GM21786 (cell line): ENCODE measurements around the gene IQSEC1.

ENCODE experiments used
- ATAC-seq: cut with Tn5 transposase; IDR thresholded peaks from one replicate; pipeline ENCODE4 v1.9.1; 2021; ENCODE audit not compliant: unreplicated experiment

IQSEC1 gene

DNA sequence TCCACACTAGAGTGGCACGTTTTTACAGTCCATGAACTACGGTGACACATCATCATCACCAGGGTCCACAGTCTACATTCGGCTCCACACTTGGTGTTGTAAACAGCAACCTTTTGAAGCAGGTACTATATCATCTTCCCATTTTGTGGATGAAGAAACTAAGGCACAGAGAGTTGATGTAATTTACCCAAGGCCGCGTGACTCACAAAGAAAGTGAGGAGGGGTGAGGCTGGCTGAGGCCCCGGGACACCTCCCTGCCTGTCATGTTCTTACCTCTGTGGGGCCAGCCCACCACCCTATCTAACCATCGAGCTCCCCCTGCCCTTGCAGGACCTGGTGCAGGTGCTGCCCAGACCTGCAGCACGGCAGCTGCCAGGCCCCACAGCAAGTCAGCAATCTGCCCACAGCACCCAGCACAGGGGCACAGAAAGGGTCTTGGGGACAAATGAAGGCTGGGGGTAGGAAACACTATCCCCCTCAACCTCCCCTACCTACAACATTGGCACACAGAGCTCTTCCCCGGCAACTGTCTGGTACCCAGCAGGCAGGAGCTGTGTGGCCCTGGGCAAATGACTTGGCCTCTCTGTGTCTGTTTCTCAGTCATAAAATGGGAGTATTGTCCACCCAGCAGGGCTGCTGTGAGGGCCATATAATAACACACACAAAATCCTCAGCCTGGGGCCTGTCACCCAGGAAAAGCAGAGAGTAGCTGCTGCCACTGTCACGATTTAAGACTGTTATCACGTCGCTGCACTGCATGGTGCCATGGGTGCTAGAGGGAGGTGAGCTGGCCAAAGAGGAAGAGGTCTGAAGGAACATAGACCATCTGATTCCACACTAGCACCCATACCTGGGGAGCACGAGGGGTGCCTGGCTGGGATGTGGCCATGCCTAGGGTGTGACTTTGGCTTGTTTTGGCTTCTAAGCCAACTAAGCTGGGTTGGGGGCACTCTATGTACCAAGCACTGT lies 115.1 kb downstream of the IQSEC1 start:
- ATAC-seq, result no peak

- no peak for ATAC-seq
These were observed 115.9 kb downstream of the IQSEC1 start for GRCh38 chr3:12957339-12957738.

DNA sequence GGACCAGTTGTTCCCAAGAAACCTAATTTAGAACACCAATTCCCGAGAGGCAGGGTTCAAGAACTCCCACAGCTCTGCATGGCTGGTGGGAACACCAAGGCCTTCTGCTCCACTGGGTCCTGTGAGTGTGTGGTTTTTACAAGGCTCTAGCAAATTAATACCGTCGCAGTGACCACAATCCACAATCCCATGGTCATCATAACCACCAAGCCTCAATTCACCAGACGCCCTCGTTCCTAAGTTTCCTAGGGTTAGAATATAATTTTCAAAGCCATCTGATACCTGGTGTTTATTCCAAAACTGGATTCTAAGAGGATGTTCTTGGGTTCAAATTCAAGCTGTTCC lies 116.9 kb downstream of the IQSEC1 start:
- no peak for ATAC-seq

- ATAC-seq, result no peak
These were observed 117.4 kb downstream of the IQSEC1 start for GRCh38 chr3:12955651-12956315.

DNA sequence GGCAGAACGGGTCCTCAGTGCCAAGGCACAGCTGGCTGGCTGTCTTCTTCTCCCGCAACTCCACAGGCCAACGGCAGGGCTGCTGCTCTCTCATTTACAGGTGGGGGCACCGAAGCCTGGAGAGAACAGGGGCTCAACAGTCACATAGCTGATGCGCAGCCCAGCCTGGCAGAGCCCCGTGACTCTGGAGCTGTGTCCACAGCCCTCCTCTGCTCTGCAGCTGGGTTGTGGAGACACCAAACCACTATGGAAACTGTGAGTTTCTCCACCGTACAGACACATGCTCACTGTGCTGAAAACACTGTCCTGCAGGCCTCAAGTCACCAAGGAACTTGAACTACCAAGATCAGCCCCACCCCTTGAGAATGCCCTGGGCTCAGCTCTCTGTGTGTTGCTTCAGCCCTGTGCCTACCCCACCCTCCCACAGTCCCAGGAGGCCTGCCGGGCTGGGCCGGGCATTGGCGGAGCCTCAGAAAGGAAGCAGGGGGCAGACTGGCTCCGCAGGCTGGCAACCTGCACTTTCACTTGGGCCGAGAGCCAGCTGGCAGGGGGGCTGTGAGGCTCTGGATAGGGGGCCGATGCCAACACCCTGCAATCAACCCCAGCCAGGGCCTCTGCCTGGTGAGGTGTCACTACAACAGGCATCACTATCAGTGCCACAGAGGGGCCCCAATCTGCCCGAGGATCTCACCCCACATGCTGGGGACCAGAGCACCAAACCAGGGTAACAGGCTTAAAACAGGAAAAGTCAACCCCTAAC lies 118.2 kb downstream of the IQSEC1 start:
- ATAC-seq, result peak; percentile 78

GRCh38 chr3:12954180-12954579 lies 119.0 kb downstream of the IQSEC1 start:
- ATAC-seq, result no peak

DNA sequence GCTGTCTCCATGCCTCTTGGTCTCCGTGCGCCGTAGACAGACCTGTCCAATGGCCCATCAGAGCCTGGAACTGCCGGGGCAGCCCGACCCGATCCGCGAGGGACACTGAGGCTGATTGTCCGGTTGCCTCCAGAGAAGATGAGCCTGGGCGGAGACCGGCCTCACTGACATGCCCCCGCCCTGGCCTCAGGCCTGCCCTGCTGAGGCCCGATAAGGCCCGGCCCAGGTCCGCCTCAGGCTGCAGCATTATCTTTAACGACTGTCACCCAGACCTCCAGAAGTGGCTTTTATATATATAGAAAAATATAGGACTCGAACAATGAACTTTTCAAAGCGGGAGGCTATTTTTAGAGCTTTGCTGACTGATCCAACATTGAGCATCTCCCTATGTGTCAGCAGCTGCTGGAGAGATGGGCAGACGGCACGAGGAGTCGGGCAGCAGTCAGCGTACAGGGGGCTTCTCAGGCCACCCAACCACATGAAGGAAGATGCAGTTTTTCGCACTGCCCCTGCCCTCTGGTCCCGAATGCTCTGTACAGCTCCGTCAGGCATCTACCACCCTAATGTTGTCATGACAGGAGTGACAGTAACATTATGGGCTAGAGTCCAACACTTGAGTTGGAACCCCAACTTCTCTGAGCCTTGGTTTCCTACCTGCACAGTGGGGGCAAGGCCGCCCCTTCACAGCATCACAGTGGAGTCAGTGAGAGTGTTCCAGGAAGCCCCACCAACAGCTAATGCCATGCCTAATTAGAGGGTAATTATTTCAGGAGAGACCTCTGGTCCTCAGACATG lies 119.8 kb downstream of the IQSEC1 start:
- no peak for ATAC-seq

DNA sequence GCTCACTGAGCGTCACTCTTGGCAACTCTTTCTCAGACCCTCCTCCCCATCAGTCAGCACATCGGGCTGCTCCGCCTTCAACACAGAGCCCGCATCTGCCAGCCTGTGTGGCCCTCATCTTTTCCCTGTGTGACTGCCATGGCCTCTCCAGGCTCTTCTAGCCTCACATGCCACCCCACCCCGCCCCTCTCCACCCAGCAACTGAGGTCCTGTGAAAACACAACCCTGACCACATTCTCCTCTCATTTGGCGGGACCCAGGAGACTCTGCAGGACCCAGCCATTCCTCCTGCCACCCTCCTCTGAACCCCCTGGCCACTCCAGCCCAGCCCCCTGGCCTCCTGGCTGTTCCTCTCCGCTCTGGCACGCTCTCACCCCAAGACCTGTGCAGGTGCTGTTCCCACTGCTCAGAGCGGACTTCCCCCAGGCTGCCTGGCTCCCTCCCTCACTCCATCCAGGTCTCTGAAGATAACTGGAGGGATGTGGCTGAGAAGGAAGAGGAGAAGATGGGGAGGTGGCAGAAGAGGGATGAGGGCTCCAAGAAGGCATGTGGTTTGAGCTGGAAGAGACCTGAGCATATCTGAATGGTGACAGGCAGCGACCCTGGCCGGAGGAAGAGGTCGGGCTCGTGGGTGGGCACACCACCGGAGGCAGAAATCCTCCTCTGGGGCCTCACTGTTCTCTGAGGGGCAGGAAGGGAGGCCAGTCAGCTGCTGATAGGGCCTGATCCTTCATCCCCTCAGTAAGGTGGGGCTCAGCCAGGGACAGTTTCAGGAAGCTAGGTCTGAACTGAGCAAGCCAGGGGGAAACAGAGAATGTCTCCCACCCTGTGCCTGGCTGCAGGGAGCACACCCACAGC lies 120.7 kb downstream of the IQSEC1 start:
- no peak for ATAC-seq

GRCh38 chr3:12948891-12949711 lies 124.1 kb downstream of the IQSEC1 start:
- ATAC-seq, result peak; percentile 73

DNA sequence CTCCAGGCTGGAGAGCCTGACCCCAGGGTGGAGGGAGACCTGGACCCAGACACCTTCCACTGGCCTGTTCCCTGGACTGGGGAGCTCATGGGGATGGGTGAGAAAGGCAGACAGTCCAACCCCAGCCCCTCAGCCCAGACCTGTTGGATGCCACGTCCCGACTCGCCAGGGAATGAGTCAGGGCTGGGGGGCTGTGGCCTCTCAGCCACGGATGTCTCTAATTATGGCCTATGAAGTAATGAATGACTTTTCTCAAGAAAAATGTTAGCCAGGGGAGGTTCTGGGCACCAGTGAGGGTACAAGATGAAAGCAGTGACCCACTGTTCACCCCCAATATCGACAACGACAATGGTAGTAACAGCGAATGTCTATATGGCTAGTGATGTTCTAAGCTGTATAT lies 124.9 kb downstream of the IQSEC1 start:
- no peak for ATAC-seq

- ATAC-seq, result no peak
These were observed 125.5 kb downstream of the IQSEC1 start for GRCh38 chr3:12947504-12948369.

GRCh38 chr3:12946649-12947316 lies 126.4 kb downstream of the IQSEC1 start:
- no peak for ATAC-seq

- ATAC-seq, result no peak
These were observed 127.0 kb downstream of the IQSEC1 start for GRCh38 chr3:12946251-12946648.

GRCh38 chr3:12944849-12945248 lies 128.4 kb downstream of the IQSEC1 start:
- no peak for ATAC-seq

DNA sequence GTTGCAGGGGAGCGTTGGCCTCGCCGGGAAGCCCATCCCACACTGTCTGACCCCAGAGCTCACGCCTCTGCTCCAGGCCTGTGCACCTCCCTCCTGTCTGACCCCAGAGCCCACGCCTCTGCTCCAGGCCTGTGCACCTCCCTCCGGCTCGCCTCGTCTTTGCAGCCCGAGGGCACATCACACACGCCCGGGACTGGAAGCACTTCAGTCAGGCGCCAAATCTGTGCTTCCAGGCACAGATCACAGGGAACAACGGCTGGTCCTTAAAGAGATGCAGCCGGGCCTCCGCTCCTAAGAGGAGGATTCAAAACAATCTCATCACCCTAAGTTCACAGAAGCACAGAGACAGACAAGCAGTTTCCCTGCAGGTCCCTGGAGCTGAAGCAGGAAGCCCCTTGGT lies 128.8 kb downstream of the IQSEC1 start:
- ATAC-seq, result no peak

DNA sequence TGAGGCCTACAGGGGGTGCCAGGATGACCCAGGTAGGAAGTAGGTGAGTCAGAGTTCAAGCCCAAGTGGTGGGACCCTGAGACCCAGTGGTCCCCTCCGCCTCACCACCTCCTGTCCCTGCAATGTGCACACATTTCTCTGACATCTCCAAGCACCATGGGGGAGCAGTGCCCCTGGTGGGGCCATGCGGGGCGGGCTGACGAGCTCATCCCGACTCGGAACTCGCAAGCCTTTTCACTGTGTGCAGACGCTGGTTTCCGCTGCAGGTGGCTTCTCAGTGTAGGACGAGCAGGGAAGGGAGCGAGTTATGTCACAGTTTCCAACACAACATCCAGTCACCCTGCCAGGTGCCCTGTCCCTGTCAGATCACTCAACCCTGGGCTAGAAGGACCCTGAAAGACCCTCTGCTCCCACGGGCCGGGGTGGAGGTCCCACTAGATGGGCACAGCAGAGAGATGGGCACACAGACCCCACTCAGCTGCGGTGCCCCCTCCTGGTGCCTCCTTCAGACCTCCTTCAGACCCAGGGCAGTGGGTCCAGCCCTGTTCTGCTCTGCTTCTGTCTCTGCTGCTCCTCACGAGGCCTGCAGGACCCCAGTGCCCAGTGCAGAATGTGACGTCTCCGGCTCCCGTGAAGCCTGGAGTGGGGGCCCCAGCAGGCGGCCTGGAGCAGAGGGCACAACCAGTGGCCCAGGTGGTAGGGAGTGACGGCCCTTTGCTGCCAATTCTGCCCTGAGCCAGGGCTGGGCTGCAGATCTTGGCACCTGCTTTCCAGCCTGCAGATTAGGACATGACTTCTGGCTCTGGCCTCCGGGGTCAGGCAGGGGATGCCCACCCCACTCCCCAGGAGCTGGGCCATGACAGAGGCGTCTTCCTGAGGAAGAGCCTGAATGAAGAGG lies 129.9 kb downstream of the IQSEC1 start:
- no peak for ATAC-seq
